AG04450 (cell line): ENCODE results near the gene AZU1. TPM values are rescaled to one million over a fixed set of nuclear protein-coding genes. Genes with fewer than 3 reads are reported as not detected.

ENCODE experiments used
- CTCF ChIA-PET: fragments of 300-600, 350-600 bp; formaldehyde crosslinking; extraction: SDS; loops from one replicate; lab custom pipeline; 2022; ENCODE audit warnings: antibody characterized with exemption, inconsistent platforms; lab: Charles Lee
- POLR2A ChIA-PET: fragments of 350-600 bp; formaldehyde crosslinking; extraction: SDS; loops from one replicate; lab custom pipeline; 2021; ENCODE audit warnings: antibody characterized with exemption, inconsistent platforms; lab: Yijun Ruan, JAX
- DNase-seq: peaks from one replicate; pipeline ENCODE4 v3.0.0-alpha.2; 2011; ENCODE audit warnings: low read depth, low spot score
- H3K27ac ChIP-seq: one replicate; pipeline ENCODE4 v1.5.1; 2012; ENCODE audit warnings: low read depth, low read length, control low read depth
- H3K27me3 ChIP-seq: one replicate; pipeline ENCODE4 v1.6.0; 2012; ENCODE audit warnings: low read length; ENCODE audit not compliant: control insufficient read depth, insufficient read depth
- H3K4me3 ChIP-seq: 2 replicates; pipeline ENCODE4 v1.5.1; 2011; ENCODE audit warnings: mild to moderate bottlenecking, low read depth, low read length, control low read depth
- H3K9me3 ChIP-seq: 2 replicates; pipeline ENCODE4 v1.5.1; 2012; ENCODE audit warnings: low read length; ENCODE audit not compliant: control insufficient read depth, insufficient read depth
- CTCF ChIP-seq: IDR thresholded peaks from 2 replicates; pipeline ENCODE4 v1.5.1; 2011; ENCODE audit warnings: low read depth, low read length, control low read depth, inconsistent platforms
- polyA plus RNA-seq: library from polyadenylated mRNA; depleted of rRNA; stranded (reverse); fragments of >200 nt; gene quantifications from 2 replicates; pipeline ENCODE4 v1.2.3, GENCODE V29; 2011

The AZU1 gene
- polyA plus RNA-seq, 1 experiment: 0.04 TPM

GRCh38 chr19:805600-806550, 21.8 kb upstream of the AZU1 start:
- Histone ChIP-seq H3K4me3 (no peak overlapping the region), H3K27ac (no peak overlapping the region), H3K27me3 (no peaks in the 10 kb centered on the region), H3K9me3 (peaks cover 6% of the 10 kb centered on the region; the same call in 1 of the 2 replicates)
- POLR2A ChIA-PET: interaction anchor here (0.6 kb wide), 1 partner anchor 27 kb away, joined by 10 read pairs; no protein-coding TSS in a partner anchor
- DNase-seq: no peak
- TF ChIP-seq CTCF: no peak
- CTCF ChIA-PET: no interaction called here

GRCh38 chr19:806815-807421, 20.7 kb upstream of the AZU1 start:
- Histone ChIP-seq H3K27ac (no peak overlapping the region), H3K9me3 (peaks cover 12% of the 10 kb centered on the region; the same call in 1 of the 2 replicates), H3K4me3 (no peak overlapping the region), H3K27me3 (no peaks in the 10 kb centered on the region)
- POLR2A ChIA-PET: no interaction called here
- no peak for TF ChIP-seq CTCF
- no peak for DNase-seq
- CTCF ChIA-PET: no interaction called here

GRCh38 chr19:807627-808422, 19.8 kb upstream of the AZU1 start:
- Histone ChIP-seq H3K9me3 (peaks cover 12% of the 10 kb centered on the region; the same call in 1 of the 2 replicates), H3K27me3 (no peaks in the 10 kb centered on the region), H3K27ac (no peak overlapping the region), H3K4me3 (no peak overlapping the region)
- TF ChIP-seq CTCF: no peak
- no peak for DNase-seq
- POLR2A ChIA-PET: no interaction called here
- CTCF ChIA-PET: no interaction called here

- CTCF ChIA-PET: no interaction called here
- Histone ChIP-seq H3K27ac (no peak overlapping the region), H3K9me3 (peaks cover 14% of the 10 kb centered on the region; the same call in 1 of the 2 replicates), H3K4me3 (no peak overlapping the region), H3K27me3 (no peaks in the 10 kb centered on the region)
- TF ChIP-seq CTCF: no peak
- DNase-seq: no peak
- POLR2A ChIA-PET: no interaction called here
Measured at GRCh38 chr19:808423-808775, 19.2 kb upstream of the AZU1 start.
